ENCODE data around the gene FAM170B. TPM values are rescaled to one million over a fixed set of nuclear protein-coding genes. Genes with fewer than 3 reads are reported as not detected.

The FAM170B gene
- total and polyA plus RNA-seq, 9 of the 15 experiments (the other 6 are each of a cell fraction or from before 2014, with no cell fraction given): 0.11 to 0.21 TPM; not detected in 7

DNA sequence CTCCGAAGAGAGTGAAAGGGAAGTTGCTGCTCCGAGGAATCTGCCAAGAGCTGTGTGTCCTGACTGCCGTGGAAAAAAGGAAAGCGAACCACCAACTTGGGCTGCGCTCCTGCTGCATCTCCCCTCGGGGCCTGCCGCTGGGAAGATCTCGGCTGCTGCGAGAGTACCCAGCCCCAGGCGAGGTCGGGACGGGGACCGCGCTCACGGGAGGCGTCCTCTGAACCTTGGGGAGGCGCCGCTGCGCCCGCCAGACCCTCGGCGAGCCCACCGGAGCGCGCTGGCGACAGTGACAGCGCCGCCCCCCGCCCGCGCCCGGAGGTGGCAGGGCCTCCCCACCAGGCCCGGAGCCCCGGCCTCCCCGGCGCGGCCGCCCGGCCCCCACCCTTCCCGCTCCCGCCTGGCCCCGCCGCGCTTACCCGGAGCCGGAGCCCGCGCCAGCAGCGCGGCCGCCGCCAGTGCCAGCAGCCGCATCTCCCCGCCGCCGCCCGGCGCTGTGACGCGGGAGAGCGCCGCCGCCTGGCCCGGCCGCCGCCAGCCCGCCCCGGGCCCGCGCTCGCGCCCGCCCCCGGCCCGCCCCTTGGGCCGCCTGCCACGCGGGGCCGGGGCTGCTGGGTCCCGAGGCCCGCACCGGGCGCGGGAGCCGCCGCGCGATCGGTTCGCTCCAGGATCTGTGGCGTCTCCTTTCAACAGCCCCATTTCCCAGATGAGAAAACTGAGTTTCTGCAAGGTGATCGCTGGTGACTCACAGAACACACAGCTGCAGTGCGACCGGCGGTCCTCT, 18.6 kb downstream of the FAM170B start, which contains the start of gene VSTM4 (continued):
- TF ChIP-seq XRCC3 (IDR thresholded peaks at IDR 0.05) (no peak), YBX1 (IDR thresholded peaks at IDR 0.05) (no peak), MCM2 (IDR thresholded peaks at IDR 0.05; ENCODE audit: low read depth) (no peak), ZEB2 (IDR thresholded peaks at IDR 0.05) (no peak), BCOR (IDR thresholded peaks at IDR 0.05) (peak; percentile 95)

DNA sequence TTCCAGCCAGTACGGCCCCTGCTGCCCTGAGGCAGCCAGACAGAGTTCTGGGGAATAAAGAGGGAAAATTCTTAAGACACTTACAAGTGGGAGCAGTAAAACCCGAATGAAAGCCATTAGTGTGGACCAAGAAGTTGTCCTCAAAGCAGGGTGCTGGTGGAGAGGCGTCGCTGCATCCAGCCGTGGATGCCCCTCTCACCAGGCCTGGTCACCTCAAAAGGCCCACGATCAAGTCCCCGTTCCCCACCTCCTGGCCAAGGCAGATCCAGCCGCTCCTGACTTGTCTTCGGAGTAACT, 19.2 kb downstream of the FAM170B start:
- Histone ChIP-seq H3K4me3 (peak overlapping the region; percentile 58), H2AFZ (ENCODE audit: low read depth, low read length) (peak overlapping the region; percentile 87), H3K4me1 (replicated peaks in 1 of 2; ENCODE audit: control insufficient read depth in 2 of 2, insufficient read depth in 2 of 2, low read length in 2 of 2) (peaks cover 10 to 12% of the 10 kb centered on the region in 2 experiments; a peak in 4 of 5 replicates), H3K9me1 (ENCODE audit: control insufficient read depth, insufficient read depth, low read length) (no peaks in the 10 kb centered on the region), H3K4me2 (ENCODE audit: insufficient read depth, low read length) (peak overlapping the region; percentile 83), H4K20me1 (replicated peaks; ENCODE audit: control insufficient read depth, insufficient read depth, low read length) (no peaks in the 10 kb centered on the region), H3K9me3 (replicated peaks; ENCODE audit: control insufficient read depth, insufficient read depth, low read depth, low read length) (no peaks in the 10 kb centered on the region), H3K27me3 (ENCODE audit: control insufficient read depth in 2 of 2, insufficient read depth in 2 of 2, low read length in 2 of 2) (no peaks in the 10 kb centered on the region), H3K27ac (ENCODE audit: extremely low read depth, low read depth, low read length) (peak overlapping the region; percentile 44; the same call in 2 of the 3 replicates), H3K36me3 (ENCODE audit: control insufficient read depth, insufficient read depth, low read length) (no peaks in the 10 kb centered on the region), H3K79me2 (ENCODE audit: control insufficient read depth, insufficient read depth, low read length) (peaks cover 6% of the 10 kb centered on the region; the same call in 2 of the 3 replicates), H3K9ac (ENCODE audit: insufficient read depth in 1 of 2, low read depth in 2 of 2, low read length in 2 of 2) (peak overlapping the region; percentile 77 to 96)
- in situ Hi-C loops (cut with MboI): no loop called here
- intact Hi-C loops (cut with micrococcal nuclease): loop anchor here (5.0 kb wide), 1 partner anchor 132 kb away; no protein-coding TSS in a partner anchor
- 22% methylated on average over 9 of the region's 9 CpGs for WGBS (ENCODE audit: insufficient coverage, low coverage, missing lambda C conversion rate)
- FAIRE-seq: no peak
- no TSS peak for BruUV-seq (replicated peaks)
- ChIA-PET CTCF (ENCODE audit: low intra/inter-chr PET ratio) (interaction anchor here (1.1 kb wide), 1 partner anchor 11 kb away, joined by 4 read pairs; no protein-coding TSS in a partner anchor), POLR2A (interaction anchor here (0.6 to 1.5 kb wide), 3 partner anchors 14 to 68 kb away, joined by 3 to 4 read pairs (median 3); no protein-coding TSS in a partner anchor)
- peak; percentile 59 for ATAC-seq
- no peak for DNase-seq (ENCODE audit: extremely low read depth in 1 of 4, low spot score in 3 of 4)
- TF ChIP-seq HDAC2 (IDR thresholded peaks at IDR 0.05): peak; percentile 42; the same call in 1 of the 2 replicates
- TF ChIP-seq ATF7 (IDR thresholded peaks at IDR 0.05): peak; percentile 24; the same call in 1 of the 2 replicates
- no peak for TF ChIP-seq ZNF589 (CRISPR knock-in tag; IDR thresholded peaks at IDR 0.05; ENCODE audit: low read depth)
- TF ChIP-seq, protein P1, sequence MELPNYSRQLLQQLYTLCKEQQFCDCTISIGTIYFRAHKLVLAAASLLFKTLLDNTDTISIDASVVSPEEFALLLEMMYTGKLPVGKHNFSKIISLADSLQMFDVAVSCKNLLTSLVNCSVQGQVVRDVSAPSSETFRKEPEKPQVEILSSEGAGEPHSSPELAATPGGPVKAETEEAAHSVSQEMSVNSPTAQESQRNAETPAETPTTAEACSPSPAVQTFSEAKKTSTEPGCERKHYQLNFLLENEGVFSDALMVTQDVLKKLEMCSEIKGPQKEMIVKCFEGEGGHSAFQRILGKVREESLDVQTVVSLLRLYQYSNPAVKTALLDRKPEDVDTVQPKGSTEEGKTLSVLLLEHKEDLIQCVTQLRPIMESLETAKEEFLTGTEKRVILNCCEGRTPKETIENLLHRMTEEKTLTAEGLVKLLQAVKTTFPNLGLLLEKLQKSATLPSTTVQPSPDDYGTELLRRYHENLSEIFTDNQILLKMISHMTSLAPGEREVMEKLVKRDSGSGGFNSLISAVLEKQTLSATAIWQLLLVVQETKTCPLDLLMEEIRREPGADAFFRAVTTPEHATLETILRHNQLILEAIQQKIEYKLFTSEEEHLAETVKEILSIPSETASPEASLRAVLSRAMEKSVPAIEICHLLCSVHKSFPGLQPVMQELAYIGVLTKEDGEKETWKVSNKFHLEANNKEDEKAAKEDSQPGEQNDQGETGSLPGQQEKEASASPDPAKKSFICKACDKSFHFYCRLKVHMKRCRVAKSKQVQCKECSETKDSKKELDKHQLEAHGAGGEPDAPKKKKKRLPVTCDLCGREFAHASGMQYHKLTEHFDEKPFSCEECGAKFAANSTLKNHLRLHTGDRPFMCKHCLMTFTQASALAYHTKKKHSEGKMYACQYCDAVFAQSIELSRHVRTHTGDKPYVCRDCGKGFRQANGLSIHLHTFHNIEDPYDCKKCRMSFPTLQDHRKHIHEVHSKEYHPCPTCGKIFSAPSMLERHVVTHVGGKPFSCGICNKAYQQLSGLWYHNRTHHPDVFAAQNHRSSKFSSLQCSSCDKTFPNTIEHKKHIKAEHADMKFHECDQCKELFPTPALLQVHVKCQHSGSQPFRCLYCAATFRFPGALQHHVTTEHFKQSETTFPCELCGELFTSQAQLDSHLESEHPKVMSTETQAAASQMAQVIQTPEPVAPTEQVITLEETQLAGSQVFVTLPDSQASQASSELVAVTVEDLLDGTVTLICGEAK (IDR thresholded peaks at IDR 0.05): peak; percentile 61
- TF ChIP-seq, protein P1 (CRISPR knock-in tag; IDR thresholded peaks at IDR 0.05): no peak
- TF ChIP-seq, protein P2, sequence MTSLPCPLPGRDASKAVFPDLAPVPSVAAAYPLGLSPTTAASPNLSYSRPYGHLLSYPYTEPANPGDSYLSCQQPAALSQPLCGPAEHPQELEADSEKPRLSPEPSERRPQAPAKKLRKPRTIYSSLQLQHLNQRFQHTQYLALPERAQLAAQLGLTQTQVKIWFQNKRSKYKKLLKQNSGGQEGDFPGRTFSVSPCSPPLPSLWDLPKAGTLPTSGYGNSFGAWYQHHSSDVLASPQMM (CRISPR knock-in tag; IDR thresholded peaks at IDR 0.05): no peak

Data from K562 (cell line).